ENCODE measurements around the gene KRT20. TPM values are rescaled to one million over a fixed set of nuclear protein-coding genes. Genes with fewer than 3 reads are reported as not detected.
"Not testable (repeated sequence)": the region's sequence is repeated elsewhere in the genome, so short reads cannot be mapped to it uniquely, and the experiment has no call there.

KRT20 gene
- total and polyA plus RNA-seq, 2 experiments from 2014 or later = not detected

- no peak for TF ChIP-seq ZNF462 (CRISPR knock-in tag; IDR thresholded peaks at IDR 0.05)
- TF ChIP-seq REST (IDR thresholded peaks at IDR 0.05; ENCODE audit: unreplicated experiment) = no peak
These were observed 36.0 kb upstream of the KRT20 start (continued) for GRCh38 chr17:40921026-40921425.

GRCh38 chr17:40917116-40917515 lies 32.1 kb upstream of the KRT20 start:
- H3K9me2 ChIP-seq (ENCODE audit: insufficient read depth); H3K79me2 ChIP-seq (replicated peaks; ENCODE audit: insufficient read depth); H3K27me3 Mint-ChIP-seq (ENCODE audit: insufficient read depth, low read depth, poor library complexity); DNase-seq (ENCODE audit: low spot score); H3K27ac ChIP-seq (ENCODE audit: low read depth); H4K20me1 ChIP-seq (replicated peaks; ENCODE audit: insufficient read depth); H3K36me3 ChIP-seq (ENCODE audit: insufficient read depth); H3K4me1 ChIP-seq (ENCODE audit: insufficient read depth); ATAC-seq; H3K4me3 ChIP-seq; H3K27me3 ChIP-seq (ENCODE audit: insufficient read depth); H3K9me3 Mint-ChIP-seq; H3K27ac Mint-ChIP-seq; H3K36me3 Mint-ChIP-seq (ENCODE audit: low read depth); H3K4me3 Mint-ChIP-seq; H3F3A ChIP-seq (replicated peaks; ENCODE audit: low read depth); H3K4me1 Mint-ChIP-seq; H2AFZ ChIP-seq; H3K4me2 ChIP-seq: not testable (repeated sequence)

All from GM23338 (cell line).